ENCODE data around the gene RIC8B.

The RIC8B gene

DNA sequence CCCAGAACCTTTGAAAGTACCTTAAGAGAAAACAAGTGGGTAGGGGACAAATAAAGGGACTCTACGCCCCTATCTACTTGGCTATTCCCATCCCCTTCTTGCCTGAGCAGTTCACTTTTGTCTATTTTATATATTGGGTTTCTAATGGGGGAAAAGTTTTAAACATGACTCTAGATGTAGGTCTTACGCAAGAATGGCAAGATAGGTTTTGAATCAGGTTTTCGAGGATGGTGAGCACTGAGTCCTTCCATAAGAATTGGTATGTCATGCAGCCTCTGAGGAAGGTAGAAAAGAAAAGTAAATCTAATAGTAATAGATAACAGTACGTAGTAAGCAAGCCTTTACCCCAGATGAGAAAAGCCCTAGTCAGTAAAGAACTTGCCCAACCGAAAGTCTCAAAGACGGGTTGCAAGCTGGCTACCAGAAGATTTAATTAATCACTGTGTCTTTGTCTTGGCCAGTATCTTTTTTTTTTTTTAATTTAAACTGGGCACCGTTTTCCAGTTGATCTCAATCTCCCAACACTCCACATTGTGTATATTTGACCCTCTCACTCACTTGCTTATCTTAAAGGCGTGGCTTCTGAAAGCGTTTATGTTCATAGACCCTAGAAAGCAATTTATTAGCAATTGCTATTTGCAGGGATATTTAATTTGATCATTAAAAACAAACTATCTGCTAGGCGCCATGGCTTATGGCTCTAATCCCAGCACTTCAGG, 94.7 kb downstream of the RIC8B start:
- no peak for DNase-seq (ENCODE audit: low read depth, low spot score)

GRCh38 chr12:106870116-106870515, 95.6 kb downstream of the RIC8B start:
- no peak for DNase-seq (ENCODE audit: low read depth, low spot score)

GRCh38 chr12:106871477-106871876, 97.0 kb downstream of the RIC8B start:
- no peak for DNase-seq (ENCODE audit: low read depth, low spot score)

GRCh38 chr12:106873983-106874382, 99.5 kb downstream of the RIC8B start:
- no peak for DNase-seq (ENCODE audit: low read depth, low spot score)

DNA sequence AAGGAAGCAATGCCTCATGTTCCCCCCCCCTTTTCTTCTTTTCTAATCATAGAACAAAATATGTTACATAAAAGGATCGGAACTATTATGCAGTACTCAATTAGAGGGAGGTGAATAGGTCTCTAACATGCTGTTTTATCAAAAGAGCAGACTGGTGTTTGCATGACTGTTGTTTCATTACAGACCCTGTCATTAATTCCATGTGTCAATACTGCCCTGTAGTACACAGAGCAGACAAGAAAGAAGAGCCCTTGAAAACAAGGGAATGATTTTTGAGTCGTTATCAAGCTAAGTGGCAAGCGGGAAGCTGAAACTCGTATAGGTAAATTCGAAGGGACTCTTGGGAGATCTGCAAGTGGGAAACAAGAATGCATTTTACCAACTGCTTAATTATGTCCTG, 104.3 kb downstream of the RIC8B start:
- DNase-seq (ENCODE audit: low read depth, low spot score), result no peak

- DNase-seq (ENCODE audit: low read depth, low spot score), result no peak
Observed at GRCh38 chr12:106879612-106880011, 105.1 kb downstream of the RIC8B start.

DNA sequence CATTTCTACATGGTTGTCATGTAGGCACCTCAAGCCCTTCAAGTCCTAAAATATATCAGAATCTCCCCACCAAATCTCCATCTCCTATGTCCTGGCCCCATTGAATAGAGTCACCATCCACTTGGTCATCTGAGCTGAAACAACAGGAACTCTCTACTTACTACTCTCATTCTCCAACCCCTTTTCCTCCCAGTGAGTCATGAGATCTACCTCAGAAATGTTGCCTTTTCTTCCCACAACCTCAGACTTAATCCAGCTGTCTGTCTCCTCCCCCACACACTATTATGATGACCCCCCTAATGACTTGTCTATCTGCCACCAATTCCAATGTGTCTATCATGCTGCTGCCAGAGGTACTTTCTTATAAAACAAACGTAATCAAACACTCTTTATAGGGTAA, 108.9 kb downstream of the RIC8B start:
- DNase-seq (ENCODE audit: low read depth, low spot score), result no peak

DNA sequence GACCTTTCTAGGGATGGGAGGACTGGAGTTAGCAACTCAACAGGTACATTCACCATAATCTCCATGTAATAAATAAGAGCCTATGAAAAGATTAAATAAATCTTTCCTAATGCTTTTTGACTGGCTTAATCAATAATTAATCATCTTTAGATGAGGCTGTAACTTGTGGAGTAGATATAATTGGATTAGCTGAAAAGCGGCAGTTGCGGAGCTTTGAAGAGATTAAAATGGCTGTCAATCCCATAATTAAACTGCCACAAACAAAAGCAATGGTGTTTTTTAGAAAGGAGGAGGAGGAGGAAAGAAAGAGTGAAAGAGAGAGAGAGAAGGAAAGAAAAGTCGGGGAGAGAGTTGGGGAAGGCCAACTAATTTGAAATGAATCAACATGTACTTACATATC, 110.5 kb downstream of the RIC8B start:
- no peak for DNase-seq (ENCODE audit: low read depth, low spot score)

DNA sequence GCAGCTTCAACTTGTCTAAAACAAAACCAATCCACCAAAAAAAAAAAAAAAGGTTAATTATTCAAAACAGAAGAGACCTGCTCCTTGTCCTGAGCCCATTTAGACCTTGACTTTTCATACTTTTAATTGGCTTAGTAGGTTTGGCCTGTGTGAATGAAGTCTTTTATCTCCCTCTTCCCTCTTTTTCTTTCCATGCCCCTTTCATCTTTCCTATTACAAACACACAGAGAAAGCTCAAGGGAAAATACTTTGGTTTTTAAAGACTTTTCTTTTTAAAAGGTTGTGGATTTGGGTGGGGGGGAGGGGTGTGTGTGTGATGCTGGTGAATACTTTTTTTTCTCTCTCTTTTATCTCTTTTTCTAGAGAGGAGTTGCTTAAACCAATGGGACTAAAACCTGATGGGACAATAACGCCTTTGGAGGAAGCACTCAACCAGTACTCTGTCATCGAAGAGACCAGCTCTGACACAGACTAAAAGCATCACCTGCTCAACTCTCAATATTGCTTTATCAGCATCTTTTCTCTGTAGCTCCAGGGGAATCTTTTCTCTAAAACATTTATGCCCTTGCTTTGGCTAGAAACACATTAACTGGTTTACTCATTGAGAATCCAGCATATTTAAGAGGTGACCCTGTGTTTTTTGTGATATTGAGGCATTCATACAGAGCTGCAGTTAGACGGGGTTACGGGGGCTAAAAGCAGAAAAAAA, 111.2 kb downstream of the RIC8B start:
- DNase-seq (ENCODE audit: low read depth, low spot score), result no peak

DNA sequence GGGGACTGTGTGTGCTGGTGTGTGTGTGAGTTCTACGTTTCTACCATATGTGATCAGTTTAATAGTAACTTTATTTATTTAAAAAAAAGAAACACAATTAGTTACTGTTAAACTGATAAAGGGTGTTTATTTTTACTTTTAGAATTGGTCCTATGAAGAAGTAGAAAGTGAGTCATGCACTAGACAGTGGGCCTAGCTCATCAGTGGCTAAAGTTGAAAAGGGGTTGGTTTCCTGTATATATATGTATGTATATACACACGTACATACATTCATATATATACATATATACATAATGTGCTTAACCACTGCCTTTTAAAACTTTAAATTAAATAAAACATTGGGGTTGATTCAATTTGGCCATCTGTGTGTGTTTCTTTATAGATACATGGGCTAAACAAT, 112.5 kb downstream of the RIC8B start:
- no peak for DNase-seq (ENCODE audit: low read depth, low spot score)

DNA sequence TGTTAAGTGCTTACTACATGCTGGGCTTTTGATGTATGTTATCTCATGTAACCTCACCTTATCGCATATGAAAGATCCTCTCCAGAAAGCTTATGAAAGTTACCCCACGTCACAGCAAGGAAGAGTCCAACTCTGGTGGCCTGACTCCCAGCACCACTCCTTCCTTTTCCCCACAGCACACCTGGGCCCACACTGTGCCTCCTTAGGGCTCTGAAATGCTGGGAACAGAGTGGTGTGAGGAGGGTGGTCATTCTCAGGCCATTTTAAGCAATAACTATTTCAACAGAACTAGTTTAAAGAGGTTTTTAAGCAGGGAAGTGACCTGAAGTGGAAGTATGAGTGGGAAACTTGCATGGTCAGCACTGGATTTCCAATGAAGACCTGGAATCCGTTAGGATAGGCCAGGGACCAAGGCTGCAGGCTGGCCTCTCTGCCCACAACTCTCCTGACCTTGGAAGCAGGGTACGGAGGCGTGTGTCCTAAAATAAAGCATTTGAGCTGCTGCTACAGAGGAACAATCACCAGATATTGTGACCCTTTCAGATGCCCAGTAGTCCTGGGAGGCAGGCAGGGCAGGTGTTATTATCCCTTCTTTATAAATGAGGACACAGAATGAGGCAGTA, 114.0 kb downstream of the RIC8B start:
- DNase-seq (ENCODE audit: low read depth, low spot score), result no peak

DNA sequence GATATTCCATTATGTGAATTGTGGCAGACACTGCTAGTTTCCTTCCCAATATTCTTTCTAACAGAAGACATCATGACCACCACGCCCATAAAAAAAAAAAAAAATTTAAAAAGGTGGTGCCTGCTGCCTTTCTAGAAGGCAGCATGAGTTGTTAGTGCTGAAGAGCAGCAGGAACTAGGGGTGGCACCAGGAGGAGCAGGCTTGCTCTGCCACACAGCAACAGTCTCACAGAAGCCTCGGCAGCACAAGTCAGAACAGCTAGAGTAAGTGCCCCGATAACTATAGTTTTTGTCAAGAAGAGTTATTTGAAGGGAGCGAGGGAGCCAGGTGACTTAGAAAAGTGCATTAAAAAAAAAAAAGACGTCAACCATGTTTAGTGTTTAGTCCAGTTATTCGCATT, 114.8 kb downstream of the RIC8B start:
- DNase-seq (ENCODE audit: low read depth, low spot score), result no peak

DNA sequence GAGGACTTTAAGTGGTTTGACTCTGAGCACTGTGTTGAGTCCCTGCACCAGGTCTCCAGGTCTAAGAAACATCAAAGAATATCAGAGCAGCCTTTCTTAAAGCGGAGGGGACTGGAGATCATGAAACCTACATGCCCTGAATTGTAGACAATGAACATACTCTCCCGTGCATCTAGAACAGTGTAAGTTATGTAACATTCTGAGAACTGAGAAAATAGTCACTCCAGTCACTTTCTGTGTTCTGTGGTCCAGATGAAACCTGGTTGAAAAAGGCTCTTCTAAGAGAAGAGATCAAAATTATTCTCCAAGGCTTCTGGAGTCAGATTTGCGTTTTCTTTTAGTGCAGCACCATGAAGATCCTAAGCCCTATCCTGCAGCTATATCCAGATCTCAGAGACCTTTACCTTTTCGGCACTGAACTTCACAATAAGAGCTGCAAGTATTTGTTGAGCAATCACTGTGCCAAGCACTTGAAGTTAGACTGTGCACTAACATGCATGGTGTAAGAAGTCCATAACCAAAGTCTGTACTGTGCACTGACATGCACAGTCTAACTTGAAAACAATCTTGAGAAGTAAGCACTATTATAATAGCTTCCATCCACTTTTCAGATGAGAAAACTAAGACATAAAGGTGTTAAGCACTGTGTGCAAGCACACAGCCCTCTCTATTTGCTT, 115.6 kb downstream of the RIC8B start:
- no peak for DNase-seq (ENCODE audit: low read depth, low spot score)

- no peak for DNase-seq (ENCODE audit: low read depth, low spot score)
Observed at GRCh38 chr12:106892075-106892474, 117.6 kb downstream of the RIC8B start.

GRCh38 chr12:106893451-106893850, 119.0 kb downstream of the RIC8B start:
- DNase-seq (ENCODE audit: low read depth, low spot score), result no peak

- DNase-seq (ENCODE audit: low read depth, low spot score), result no peak
Observed at GRCh38 chr12:106894774-106895173, 120.3 kb downstream of the RIC8B start.

DNA sequence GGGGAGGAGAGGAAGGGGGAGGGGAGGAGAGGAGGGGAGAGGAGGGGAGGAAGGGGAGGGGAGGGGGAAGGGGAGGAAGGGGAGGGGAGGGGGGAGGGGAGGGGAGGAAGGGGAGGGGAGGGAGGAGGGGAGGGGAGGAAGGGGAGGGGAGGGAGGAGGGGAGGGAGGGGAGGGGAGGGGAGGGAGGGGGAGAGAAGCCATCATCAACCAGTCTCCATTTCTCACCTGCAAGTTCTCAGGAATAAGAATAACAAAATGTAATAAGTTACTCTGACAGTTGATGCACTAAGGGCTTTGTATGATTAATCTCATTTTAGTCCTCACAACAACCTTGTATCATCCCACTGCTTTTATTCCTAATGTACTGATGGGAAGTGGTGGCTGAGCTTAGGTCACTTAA, 122.1 kb downstream of the RIC8B start:
- no peak for DNase-seq (ENCODE audit: low read depth, low spot score)

DNA sequence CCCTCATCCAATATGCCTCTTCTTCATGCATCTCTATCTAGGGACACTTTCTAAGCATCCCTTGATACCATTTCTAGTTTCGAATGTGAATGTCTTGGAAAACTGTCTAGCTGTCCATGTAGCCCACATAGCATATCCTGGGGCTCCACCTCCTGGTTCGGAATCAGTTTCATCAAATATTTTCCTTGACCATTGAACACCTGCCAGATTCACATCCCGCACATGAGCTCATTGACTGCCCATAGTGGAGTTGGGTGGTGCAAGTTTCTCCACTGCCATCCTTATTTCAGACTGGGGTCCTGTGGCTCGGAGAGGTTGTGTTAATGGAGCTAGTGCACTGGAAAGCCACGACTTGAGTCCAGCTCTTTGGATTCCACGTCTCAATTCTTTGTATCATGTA, 122.6 kb downstream of the RIC8B start:
- DNase-seq (ENCODE audit: low read depth, low spot score), result no peak

DNA sequence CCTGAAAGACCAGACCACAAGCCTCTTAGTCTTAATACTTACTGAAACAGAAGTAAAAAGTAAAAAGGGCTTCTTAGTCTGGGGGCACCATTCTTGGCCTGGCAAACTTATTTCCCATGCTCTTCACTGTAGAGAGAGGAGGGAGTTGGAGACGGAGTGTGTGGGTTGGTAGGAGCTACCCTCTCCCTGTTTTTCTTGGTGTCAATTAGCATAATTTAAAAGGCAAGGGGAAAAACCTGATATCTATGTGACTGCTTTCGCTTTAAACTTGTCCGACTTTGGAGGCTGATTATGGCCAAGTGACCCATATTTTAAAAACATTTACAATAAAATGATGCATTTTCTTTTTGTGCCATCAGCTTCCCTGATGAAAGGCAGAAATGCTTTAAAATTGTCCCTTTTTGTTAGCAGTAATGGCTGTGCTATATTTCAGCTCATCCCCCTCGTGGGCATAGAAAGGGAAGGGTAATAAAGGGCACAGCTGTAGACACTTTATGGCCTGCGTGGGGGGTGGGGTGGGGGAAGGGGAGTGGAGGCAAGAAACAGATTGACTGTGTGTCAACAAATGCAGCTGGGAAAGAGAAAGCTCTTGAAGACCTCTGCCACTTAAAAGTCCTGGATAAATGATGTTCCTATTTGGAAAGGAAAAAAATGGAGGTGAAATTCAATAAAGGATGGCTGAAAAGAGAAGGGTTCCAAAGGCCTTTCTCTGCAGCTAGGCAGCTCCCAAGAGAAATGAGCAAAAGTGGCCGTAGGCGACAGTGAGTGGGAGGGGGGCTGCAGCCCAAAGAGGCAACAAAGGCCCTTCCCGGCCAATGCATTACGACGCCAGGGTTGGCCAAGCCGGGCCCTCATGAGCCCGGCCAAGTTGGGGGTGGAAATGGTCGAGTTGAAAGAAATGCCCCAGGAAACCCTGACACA, 123.8 kb downstream of the RIC8B start:
- no peak for DNase-seq (ENCODE audit: low read depth, low spot score)

DNA sequence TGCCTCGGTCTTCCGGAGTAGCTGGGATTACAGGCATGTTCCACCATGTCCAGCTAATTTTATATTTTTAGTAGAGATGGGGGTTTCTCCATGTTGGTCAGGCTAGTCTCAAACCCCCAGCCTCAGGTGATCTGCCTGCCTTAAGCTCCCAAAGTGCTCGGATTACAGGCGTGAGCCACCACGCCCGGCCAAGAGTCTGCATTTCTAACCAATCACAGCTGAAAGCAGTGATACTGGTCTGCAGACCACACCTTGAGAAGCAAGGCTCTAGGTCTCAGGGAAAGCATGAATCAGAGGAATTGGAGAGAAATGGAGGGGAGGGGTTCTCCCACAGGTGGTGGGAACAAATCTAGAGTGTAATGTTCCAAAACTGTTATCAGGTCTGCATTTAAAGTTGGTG, 126.1 kb downstream of the RIC8B start:
- no peak for DNase-seq (ENCODE audit: low read depth, low spot score)

DNA sequence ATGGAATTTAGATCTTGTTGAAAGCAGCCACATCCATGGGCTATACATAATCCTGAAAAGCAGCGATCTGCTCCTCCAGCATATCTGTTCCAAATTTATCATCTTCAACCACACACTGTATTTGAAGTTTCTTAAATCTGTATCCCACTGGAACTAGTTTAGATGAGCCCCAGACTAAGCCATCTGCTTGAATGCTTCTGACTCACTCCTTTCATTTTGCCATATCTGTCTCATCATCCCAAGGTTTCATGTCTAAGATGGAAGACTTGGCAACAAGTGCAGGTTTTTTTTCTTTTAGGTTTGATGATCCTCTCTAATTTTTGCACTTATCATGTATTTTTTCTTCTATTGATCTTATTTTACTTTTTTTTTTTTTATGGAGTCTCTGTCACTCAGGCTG, 126.8 kb downstream of the RIC8B start:
- DNase-seq (ENCODE audit: low read depth, low spot score), result no peak
